B cell (primary cell): ENCODE results near the gene LYAR.

ENCODE experiments used
- EZH2 ChIP-seq: IDR thresholded peaks from 2 replicates; pipeline ENCODE4 v1.6.1; 2012; ENCODE audit warnings: borderline replicate concordance, low read depth, mild to moderate bottlenecking, moderate library complexity, low read length; ENCODE audit not compliant: insufficient read depth, poor library complexity, severe bottlenecking
- TF ChIP-seq, protein P1 (sequence below): fragments of 200-600 bp; IDR thresholded peaks from one replicate; pipeline ENCODE4 v1.8.0; 2022; ENCODE audit warnings: antibody characterized with exemption, mild to moderate bottlenecking

DNA sequence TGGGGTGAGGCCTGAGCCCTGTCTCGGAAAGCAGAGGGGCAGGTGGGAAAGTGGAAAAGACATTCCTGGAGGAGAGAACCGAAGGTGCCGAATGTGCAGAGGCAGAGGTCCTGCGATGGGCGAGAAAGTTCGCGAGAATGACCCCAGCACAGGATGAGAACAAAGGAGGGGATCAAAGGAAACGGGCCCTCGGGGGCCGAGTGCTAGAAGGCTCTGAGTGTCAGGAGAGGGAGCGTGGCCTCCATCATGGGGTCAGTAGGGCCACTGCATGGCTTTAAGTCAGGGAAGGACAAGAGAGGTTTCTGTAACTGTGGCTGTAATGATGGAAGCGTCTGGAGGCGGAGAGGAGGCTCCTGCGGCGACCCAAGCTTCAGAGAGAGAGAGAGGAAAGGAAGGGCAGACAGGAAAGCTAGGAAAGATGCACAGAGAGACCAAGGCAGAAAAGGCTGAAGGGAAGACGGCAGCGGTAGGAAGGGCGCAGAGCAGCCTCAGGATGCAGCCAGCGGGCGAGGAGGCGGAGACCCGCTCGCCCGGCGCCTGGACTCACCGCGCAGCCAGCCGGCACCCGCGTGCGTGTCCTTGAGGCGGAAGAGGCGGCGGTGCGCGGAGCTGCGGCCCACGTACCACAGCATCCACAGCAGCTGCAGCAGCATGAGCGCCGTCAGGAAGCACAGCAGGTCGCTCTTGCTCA is 63.9 kb downstream of the LYAR start:
- TF ChIP-seq, protein P1, sequence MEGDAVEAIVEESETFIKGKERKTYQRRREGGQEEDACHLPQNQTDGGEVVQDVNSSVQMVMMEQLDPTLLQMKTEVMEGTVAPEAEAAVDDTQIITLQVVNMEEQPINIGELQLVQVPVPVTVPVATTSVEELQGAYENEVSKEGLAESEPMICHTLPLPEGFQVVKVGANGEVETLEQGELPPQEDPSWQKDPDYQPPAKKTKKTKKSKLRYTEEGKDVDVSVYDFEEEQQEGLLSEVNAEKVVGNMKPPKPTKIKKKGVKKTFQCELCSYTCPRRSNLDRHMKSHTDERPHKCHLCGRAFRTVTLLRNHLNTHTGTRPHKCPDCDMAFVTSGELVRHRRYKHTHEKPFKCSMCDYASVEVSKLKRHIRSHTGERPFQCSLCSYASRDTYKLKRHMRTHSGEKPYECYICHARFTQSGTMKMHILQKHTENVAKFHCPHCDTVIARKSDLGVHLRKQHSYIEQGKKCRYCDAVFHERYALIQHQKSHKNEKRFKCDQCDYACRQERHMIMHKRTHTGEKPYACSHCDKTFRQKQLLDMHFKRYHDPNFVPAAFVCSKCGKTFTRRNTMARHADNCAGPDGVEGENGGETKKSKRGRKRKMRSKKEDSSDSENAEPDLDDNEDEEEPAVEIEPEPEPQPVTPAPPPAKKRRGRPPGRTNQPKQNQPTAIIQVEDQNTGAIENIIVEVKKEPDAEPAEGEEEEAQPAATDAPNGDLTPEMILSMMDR, result no peak
- no peak for TF ChIP-seq EZH2
